Endodermal cell (in vitro differentiated cells): Measurements from ENCODE around the gene ISOC2. TPM values are rescaled to one million over a fixed set of nuclear protein-coding genes. Genes with fewer than 3 reads are reported as not detected.

Experiments used
- DNase-seq: peaks from one replicate; pipeline ENCODE4 v3.0.0-alpha.2; 2017
- H3K27ac ChIP-seq: 2 replicates; pipeline ENCODE4 v1.5.1; 2013; ENCODE audit warnings: mild to moderate bottlenecking, low read depth, low read length, moderate library complexity
- H3K27me3 ChIP-seq: 2 replicates; pipeline ENCODE4 v1.6.1; 2013; ENCODE audit warnings: mild to moderate bottlenecking, low read length, moderate library complexity; ENCODE audit not compliant: insufficient read depth, control insufficient read depth, poor library complexity, severe bottlenecking
- H3K36me3 ChIP-seq: 2 replicates; pipeline ENCODE4 v1.7.0; 2013; ENCODE audit warnings: mild to moderate bottlenecking, low read length, moderate library complexity; ENCODE audit not compliant: control insufficient read depth, insufficient read depth
- H3K4me1 ChIP-seq: one replicate; pipeline ENCODE4 v1.7.0; 2013; ENCODE audit warnings: low read length; ENCODE audit not compliant: control insufficient read depth, insufficient read depth
- H3K4me3 ChIP-seq: 2 replicates; pipeline ENCODE4 v1.5.1; 2013; ENCODE audit warnings: mild to moderate bottlenecking, low read length, moderate library complexity
- H3K9ac ChIP-seq: 2 replicates; pipeline ENCODE4 v1.6.1; 2013; ENCODE audit warnings: mild to moderate bottlenecking, low read length, moderate library complexity; ENCODE audit not compliant: poor library complexity, severe bottlenecking; ENCODE audit errors: extremely low read depth
- H3K9me3 ChIP-seq: 2 replicates; pipeline ENCODE4 v1.6.1; 2013; ENCODE audit warnings: mild to moderate bottlenecking, low read length, moderate library complexity; ENCODE audit not compliant: control insufficient read depth
- H3K27ac Mint-ChIP-seq: 2 replicates; pipeline ENCODE4 v1.8.0; 2020; ENCODE audit warnings: mixed read lengths
- H3K27me3 Mint-ChIP-seq: 2 replicates; pipeline ENCODE4 v1.8.0; 2021; ENCODE audit warnings: mild to moderate bottlenecking, mixed read lengths; ENCODE audit not compliant: insufficient read depth
- H3K36me3 Mint-ChIP-seq: 2 replicates; pipeline ENCODE4 v1.8.0; 2020; ENCODE audit warnings: low read depth, mixed read lengths
- H3K4me1 Mint-ChIP-seq: 2 replicates; pipeline ENCODE4 v1.8.0; 2020; ENCODE audit warnings: mixed read lengths
- H3K4me3 Mint-ChIP-seq: 2 replicates; pipeline ENCODE4 v1.8.0; 2020; ENCODE audit warnings: mild to moderate bottlenecking, moderate library complexity, mixed read lengths
- H3K9me3 Mint-ChIP-seq: 2 replicates; pipeline ENCODE4 v1.8.0; 2020; ENCODE audit warnings: mild to moderate bottlenecking, mixed read lengths
- WGBS, 2 experiments: methylation state at CpG; one replicate each; pipeline versions ENCODE4 v1.1.5 to v1.1.7; 2013; ENCODE audit warnings: missing lambda C conversion rate in 2 of 2, mixed read lengths in 1 of 2; ENCODE audit not compliant: insufficient coverage in 1 of 2, insufficient read length in 1 of 2; 5-methylcytosine and 5-hydroxymethylcytosine counted together
- total RNA-seq, 2 donors: library from RNA; stranded (reverse); fragmentation: NEBNext Ultra II Directional in 1 of 2; extraction: Animal tissue kit (Norgen Biotek cat#: 25700) in 1 of 2; gene quantifications; 2 replicates in 1 of 2; 3 replicates in 1 of 2; pipeline ENCODE4 v1.2.1, GENCODE V29; 2021
- TF ChIP-seq, protein P1 (sequence below): fragments of 200-600 bp; sonication (generic); conservative IDR thresholded peaks from 2 replicates; pipeline ENCODE4 v1.5.0; 2021; ENCODE audit warnings: antibody characterized with exemption, mild to moderate bottlenecking

The ISOC2 gene
- total RNA-seq, 2 donors from 2014 or later: 35.9 to 39.2 TPM

- H3K27me3 Mint-ChIP-seq: peaks cover 29% of the 10 kb centered on the region
- peaks cover 4% of the 10 kb centered on the region for H3K4me1 ChIP-seq
- peak overlapping the region; percentile 90 for H3K4me3 ChIP-seq
- no peaks in the 10 kb centered on the region for H3K9me3 ChIP-seq
- H3K36me3 ChIP-seq: no peaks in the 10 kb centered on the region
- peak overlapping the region; percentile 85 for H3K27ac Mint-ChIP-seq
- WGBS, 2 experiments: 14 to 31% methylated on average over 12 to 24 of the region's 24 CpGs
- peaks cover 18% of the 10 kb centered on the region for H3K4me1 Mint-ChIP-seq
- peak; percentile 96 for DNase-seq
- H3K9ac ChIP-seq: peak overlapping the region; percentile 68
- TF ChIP-seq, protein P1, sequence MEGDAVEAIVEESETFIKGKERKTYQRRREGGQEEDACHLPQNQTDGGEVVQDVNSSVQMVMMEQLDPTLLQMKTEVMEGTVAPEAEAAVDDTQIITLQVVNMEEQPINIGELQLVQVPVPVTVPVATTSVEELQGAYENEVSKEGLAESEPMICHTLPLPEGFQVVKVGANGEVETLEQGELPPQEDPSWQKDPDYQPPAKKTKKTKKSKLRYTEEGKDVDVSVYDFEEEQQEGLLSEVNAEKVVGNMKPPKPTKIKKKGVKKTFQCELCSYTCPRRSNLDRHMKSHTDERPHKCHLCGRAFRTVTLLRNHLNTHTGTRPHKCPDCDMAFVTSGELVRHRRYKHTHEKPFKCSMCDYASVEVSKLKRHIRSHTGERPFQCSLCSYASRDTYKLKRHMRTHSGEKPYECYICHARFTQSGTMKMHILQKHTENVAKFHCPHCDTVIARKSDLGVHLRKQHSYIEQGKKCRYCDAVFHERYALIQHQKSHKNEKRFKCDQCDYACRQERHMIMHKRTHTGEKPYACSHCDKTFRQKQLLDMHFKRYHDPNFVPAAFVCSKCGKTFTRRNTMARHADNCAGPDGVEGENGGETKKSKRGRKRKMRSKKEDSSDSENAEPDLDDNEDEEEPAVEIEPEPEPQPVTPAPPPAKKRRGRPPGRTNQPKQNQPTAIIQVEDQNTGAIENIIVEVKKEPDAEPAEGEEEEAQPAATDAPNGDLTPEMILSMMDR: no peak
- peaks cover 10% of the 10 kb centered on the region for H3K36me3 Mint-ChIP-seq
- H3K27me3 ChIP-seq: no peaks in the 10 kb centered on the region
- peak overlapping the region; percentile 69 for H3K4me3 Mint-ChIP-seq
- H3K9me3 Mint-ChIP-seq: no peaks in the 10 kb centered on the region
- no peak overlapping the region for H3K27ac ChIP-seq
Measured at GRCh38 chr19:55460670-55461258, 678 bp downstream of the ISOC2 start.

DNA sequence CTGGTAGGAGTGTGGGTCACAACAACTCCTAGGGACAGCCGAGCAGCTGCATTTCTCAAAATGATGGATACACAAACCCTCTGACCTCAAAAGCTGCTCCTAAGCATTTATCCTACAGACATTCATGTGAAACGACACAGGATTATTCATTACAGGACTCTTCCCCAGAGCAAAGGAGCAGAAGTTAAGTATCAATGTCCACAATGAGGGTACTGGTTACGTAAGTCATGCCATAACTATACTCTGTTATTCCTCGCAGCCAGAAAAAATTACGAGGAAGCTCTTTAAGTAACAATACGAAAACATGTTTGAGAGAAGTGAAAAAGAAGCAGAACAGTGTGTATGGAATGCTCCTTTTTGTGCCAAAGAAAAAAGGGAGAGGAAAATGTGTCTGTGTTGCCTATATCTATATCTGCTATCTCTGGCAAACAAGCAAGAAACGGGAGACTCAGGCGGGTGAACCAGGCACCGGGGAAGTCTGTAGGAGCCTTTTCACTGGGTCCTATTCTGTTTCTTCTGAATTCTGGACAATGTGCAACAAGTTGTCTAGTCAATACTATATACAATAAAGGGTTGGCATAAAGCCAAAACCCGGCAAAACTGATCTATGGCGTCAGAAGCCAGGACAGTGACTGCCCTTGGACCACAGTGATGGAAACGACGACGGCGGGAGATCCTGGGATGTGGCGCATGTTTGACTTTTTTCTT lies 1.3 kb downstream of the ISOC2 start:
- Histone ChIP-seq H3K27me3 (no peaks in the 10 kb centered on the region), H3K27ac (no peak overlapping the region), H3K9ac (no peak overlapping the region), H3K36me3 (no peaks in the 10 kb centered on the region), H3K4me3 (peak overlapping the region; percentile 90), H3K9me3 (no peaks in the 10 kb centered on the region), H3K4me1 (peaks cover 4% of the 10 kb centered on the region)
- peaks cover 17% of the 10 kb centered on the region for H3K36me3 Mint-ChIP-seq
- H3K4me3 Mint-ChIP-seq: peak overlapping the region; percentile 69
- no peaks in the 10 kb centered on the region for H3K9me3 Mint-ChIP-seq
- DNase-seq: no peak
- H3K4me1 Mint-ChIP-seq: peaks cover 18% of the 10 kb centered on the region
- TF ChIP-seq, protein P1: no peak
- H3K27me3 Mint-ChIP-seq: peaks cover 22% of the 10 kb centered on the region
- 76 to 85% methylated on average over 12 to 16 of the region's 16 CpGs for WGBS, 2 experiments
- H3K27ac Mint-ChIP-seq: no peak overlapping the region

DNA sequence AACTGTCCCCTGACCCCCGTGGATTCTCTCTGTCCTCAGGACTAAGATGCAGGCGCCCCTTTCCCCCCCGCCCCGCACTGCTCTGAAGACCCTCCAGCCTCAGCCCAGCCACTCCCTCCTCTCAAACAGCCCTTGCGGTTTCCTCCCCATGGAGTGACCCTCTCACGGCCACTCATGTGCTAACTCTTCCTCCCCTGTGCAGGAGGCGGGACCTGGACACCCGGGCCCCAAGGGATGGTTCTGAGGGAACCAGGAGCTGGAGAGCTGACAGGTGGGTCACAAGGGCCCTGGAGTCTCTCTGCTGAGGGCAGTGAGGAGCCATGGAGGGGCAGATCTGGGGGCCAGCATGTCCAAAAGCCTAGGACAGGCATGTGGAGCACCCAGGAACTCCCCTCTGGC lies 1.9 kb downstream of the ISOC2 start:
- Mint-ChIP-seq H3K9me3 (no peaks in the 10 kb centered on the region), H3K27me3 (peaks cover 20% of the 10 kb centered on the region), H3K4me3 (peak overlapping the region; percentile 69), H3K4me1 (peaks cover 18% of the 10 kb centered on the region), H3K36me3 (peaks cover 20% of the 10 kb centered on the region), H3K27ac (no peak overlapping the region)
- Histone ChIP-seq H3K9ac (no peak overlapping the region), H3K27me3 (no peaks in the 10 kb centered on the region), H3K36me3 (no peaks in the 10 kb centered on the region), H3K4me3 (peak overlapping the region; percentile 90), H3K27ac (no peak overlapping the region), H3K9me3 (no peaks in the 10 kb centered on the region), H3K4me1 (peaks cover 4% of the 10 kb centered on the region)
- DNase-seq: no peak
- 89% methylated on average over 8 of the region's 8 CpGs; no CpG with 5 or more reads in 1 of the 2 experiments for WGBS, 2 experiments
- TF ChIP-seq, protein P1: no peak
